Nephron progenitor cell (in vitro differentiated cells): Measurements from ENCODE around the gene PARD3.

Source experiments
- DNase-seq: peaks from one replicate; pipeline ENCODE4 v3.0.0; 2021
- H3K27ac Mint-ChIP-seq: 2 replicates; pipeline ENCODE4 v1.8.0; 2021; ENCODE audit warnings: mild to moderate bottlenecking, moderate library complexity, mixed read lengths
- H3K27me3 Mint-ChIP-seq: 2 replicates; pipeline ENCODE4 v1.8.0; 2021; ENCODE audit warnings: mild to moderate bottlenecking, low read depth, mixed read lengths; ENCODE audit not compliant: poor library complexity
- H3K36me3 Mint-ChIP-seq: 2 replicates; pipeline ENCODE4 v1.8.0; 2021; ENCODE audit warnings: low read depth, mixed read lengths
- H3K4me1 Mint-ChIP-seq: 2 replicates; pipeline ENCODE4 v1.8.0; 2021; ENCODE audit warnings: mixed read lengths
- H3K4me3 Mint-ChIP-seq: 2 replicates; pipeline ENCODE4 v1.8.0; 2021; ENCODE audit warnings: mild to moderate bottlenecking, moderate library complexity, mixed read lengths
- H3K9me3 Mint-ChIP-seq: 2 replicates; pipeline ENCODE4 v1.8.0; 2021; ENCODE audit warnings: mild to moderate bottlenecking, moderate library complexity, mixed read lengths
- TF ChIP-seq, protein P1 (sequence below): fragments of 200-600 bp; sonication (generic); IDR thresholded peaks from 2 replicates; pipeline ENCODE4 v1.5.0; 2021; ENCODE audit warnings: antibody characterized with exemption

The PARD3 gene

DNA sequence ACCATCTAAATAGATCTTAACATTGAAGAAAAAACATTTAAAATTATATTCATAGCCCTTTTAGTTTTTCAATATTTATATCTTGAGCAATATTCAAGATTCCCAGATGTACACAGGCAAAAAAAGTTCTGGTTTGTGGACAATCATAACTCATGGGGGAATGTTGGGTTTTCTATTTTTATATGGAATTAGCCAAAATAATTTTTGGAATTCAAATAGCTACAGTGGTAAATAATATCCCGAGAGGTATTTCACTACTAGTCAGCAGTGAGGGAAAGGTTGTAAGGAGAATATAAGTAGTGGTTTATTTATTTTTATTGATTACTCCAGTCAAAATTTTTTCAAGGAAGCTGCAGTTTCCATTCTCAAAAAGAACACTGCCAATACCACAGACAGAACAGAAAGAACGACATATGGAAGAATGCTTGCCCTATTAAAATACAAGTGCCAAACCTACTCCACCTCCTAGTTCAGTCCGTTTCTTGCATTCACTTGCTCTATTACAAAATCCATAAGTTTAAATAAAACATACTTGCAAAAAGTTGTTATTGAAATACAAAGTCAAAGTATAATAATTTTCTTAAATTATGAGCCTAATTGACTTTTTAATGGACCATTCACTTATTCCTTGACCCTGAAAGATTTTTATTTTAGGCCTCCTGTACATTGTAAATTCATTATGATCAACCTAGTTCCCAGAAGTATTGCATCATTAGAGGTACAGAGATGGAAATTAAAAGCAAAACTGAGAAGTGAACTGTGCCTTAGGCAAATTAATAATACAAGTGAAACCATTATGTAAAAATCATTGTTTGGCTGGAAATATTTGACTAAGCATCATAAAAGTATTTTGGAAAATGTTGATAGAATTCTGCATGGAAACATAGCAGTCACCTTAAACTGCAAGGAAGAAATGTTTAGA is 533.2 kb downstream of the PARD3 start:
- H3K27ac Mint-ChIP-seq, result no peak overlapping the region
- H3K9me3 Mint-ChIP-seq, result no peaks in the 10 kb centered on the region
- peaks cover 21% of the 10 kb centered on the region for H3K36me3 Mint-ChIP-seq
- no peaks in the 10 kb centered on the region for H3K27me3 Mint-ChIP-seq
- peaks cover 28% of the 10 kb centered on the region for H3K4me1 Mint-ChIP-seq
- TF ChIP-seq, protein P1, sequence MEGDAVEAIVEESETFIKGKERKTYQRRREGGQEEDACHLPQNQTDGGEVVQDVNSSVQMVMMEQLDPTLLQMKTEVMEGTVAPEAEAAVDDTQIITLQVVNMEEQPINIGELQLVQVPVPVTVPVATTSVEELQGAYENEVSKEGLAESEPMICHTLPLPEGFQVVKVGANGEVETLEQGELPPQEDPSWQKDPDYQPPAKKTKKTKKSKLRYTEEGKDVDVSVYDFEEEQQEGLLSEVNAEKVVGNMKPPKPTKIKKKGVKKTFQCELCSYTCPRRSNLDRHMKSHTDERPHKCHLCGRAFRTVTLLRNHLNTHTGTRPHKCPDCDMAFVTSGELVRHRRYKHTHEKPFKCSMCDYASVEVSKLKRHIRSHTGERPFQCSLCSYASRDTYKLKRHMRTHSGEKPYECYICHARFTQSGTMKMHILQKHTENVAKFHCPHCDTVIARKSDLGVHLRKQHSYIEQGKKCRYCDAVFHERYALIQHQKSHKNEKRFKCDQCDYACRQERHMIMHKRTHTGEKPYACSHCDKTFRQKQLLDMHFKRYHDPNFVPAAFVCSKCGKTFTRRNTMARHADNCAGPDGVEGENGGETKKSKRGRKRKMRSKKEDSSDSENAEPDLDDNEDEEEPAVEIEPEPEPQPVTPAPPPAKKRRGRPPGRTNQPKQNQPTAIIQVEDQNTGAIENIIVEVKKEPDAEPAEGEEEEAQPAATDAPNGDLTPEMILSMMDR, result no peak
- no peak for DNase-seq
- no peak overlapping the region for H3K4me3 Mint-ChIP-seq

DNA sequence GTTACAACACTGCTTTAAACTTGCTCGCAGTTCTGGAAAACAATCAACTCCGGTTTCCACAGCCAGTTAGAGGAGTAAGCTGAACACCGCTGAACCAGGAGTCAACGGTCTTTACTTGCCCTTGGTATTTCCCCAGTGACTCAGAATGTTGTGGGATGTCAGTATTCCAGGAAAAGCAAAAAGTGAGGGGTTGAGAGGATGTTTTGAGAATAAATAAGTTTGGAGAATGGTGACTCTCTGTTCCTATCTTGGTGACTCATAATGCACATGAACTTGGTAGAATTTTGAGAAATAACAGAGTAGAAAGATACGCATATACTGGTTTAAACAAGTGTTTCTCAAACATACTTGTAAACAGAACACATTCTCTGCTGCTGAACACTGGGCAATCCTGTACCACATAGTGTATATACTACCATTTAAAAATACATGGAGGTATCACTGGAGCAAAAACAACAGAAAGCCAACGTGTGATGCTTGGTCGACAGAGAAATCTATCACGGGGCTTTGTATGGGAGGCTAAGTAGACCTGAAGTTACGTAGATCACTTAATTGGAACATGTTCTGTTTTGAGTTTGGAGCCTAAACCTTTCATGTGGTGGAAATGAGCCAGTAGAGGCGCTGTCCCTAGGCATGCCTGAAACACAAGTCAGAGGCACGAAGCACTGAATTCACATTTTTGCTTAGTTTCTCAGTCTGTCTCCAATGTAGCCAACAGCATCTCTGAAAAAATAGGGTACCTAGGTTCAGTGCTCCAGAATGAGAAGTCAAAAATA is 534.3 kb downstream of the PARD3 start:
- DNase-seq, result no peak

DNA sequence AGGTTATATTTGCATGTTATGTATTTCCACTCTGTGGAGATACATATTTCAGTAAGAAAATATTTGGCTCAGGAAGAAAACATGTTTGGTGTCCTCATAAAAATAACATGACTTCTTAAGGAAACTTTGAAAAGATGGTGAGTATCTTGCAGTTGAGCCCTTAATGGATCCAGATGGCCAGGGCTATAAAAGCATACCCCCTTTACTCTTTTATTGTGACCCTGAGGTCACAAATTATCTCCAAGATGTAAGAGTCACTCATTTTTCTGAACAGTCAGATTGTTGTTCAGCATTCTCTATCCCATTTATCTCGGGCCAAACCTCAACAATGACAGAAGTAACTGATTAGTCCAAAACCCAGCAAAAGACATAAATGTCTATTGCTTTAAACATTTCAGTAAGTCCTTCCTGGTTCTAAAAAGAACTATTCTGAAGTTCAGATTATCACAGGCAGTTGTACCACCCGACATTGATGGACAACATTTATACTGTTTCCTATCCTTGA is 539.4 kb downstream of the PARD3 start:
- H3K36me3 Mint-ChIP-seq, result peaks cover 18% of the 10 kb centered on the region
- H3K4me3 Mint-ChIP-seq, result no peak overlapping the region
- peaks cover 22% of the 10 kb centered on the region for H3K4me1 Mint-ChIP-seq
- H3K27ac Mint-ChIP-seq, result no peak overlapping the region
- TF ChIP-seq, protein P1, result no peak
- DNase-seq, result no peak
- H3K9me3 Mint-ChIP-seq, result peaks cover 4% of the 10 kb centered on the region
- H3K27me3 Mint-ChIP-seq, result peaks cover 4% of the 10 kb centered on the region

More for the DNA sequence above, 534.3 kb downstream of the PARD3 start:
- Mint-ChIP-seq H3K9me3 (no peaks in the 10 kb centered on the region), H3K36me3 (peaks cover 13% of the 10 kb centered on the region), H3K27ac (peak overlapping the region; percentile 93), H3K4me3 (no peak overlapping the region), H3K4me1 (peaks cover 22% of the 10 kb centered on the region), H3K27me3 (no peaks in the 10 kb centered on the region)
- TF ChIP-seq, protein P1, result no peak

DNA sequence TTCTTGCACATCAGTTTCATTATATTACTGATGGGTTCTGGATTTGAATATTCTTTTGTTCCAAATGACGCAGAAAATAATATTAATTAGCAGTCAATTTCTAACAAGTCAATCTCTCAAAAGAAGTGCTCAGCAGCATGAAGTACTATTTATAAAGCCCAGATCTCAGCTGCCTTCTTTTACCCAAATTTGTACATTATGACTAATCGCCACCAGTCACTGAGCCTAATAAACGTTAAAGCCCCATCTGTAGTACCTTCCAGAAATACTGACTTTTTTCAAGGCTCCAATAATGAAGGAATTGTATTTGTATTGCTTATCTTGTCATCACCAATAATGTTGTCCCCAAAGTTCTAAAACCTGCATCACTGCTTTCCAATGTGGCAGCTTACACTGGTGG is 540.2 kb downstream of the PARD3 start:
- peaks cover 4% of the 10 kb centered on the region for H3K27me3 Mint-ChIP-seq
- peaks cover 15% of the 10 kb centered on the region for H3K4me1 Mint-ChIP-seq
- no peak overlapping the region for H3K27ac Mint-ChIP-seq
- peaks cover 4% of the 10 kb centered on the region for H3K9me3 Mint-ChIP-seq
- peaks cover 18% of the 10 kb centered on the region for H3K36me3 Mint-ChIP-seq
- DNase-seq, result no peak
- no peak overlapping the region for H3K4me3 Mint-ChIP-seq
- TF ChIP-seq, protein P1, result no peak

DNA sequence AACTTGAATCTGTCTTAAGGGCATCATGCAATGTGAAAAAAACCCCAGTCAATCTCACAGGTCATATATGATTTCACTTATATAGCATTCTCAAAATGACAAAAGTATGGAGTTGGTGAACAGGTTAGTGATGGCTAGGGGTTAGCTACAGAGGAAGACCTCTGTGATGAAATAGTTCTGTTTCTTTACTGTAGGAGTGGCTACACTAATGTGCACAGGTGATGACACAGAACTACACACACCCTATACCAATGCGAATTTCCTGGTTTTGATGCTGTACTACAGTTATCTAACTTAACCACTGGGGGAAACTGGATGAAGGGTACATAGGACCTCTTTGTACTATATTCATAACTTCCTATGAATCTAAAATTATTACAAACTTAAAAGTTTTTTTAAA is 541.8 kb downstream of the PARD3 start:
- Mint-ChIP-seq H3K27me3 (peaks cover 4% of the 10 kb centered on the region), H3K36me3 (peaks cover 25% of the 10 kb centered on the region), H3K4me3 (no peak overlapping the region), H3K4me1 (peaks cover 10% of the 10 kb centered on the region), H3K27ac (no peak overlapping the region), H3K9me3 (peaks cover 4% of the 10 kb centered on the region)
- DNase-seq, result no peak
- TF ChIP-seq, protein P1, result no peak
